Measurements from ENCODE around the gene RERE.
"Not testable (repeated sequence)": the region's sequence is repeated elsewhere in the genome, so short reads cannot be mapped to it uniquely, and the experiment has no call there.

The RERE gene

DNA sequence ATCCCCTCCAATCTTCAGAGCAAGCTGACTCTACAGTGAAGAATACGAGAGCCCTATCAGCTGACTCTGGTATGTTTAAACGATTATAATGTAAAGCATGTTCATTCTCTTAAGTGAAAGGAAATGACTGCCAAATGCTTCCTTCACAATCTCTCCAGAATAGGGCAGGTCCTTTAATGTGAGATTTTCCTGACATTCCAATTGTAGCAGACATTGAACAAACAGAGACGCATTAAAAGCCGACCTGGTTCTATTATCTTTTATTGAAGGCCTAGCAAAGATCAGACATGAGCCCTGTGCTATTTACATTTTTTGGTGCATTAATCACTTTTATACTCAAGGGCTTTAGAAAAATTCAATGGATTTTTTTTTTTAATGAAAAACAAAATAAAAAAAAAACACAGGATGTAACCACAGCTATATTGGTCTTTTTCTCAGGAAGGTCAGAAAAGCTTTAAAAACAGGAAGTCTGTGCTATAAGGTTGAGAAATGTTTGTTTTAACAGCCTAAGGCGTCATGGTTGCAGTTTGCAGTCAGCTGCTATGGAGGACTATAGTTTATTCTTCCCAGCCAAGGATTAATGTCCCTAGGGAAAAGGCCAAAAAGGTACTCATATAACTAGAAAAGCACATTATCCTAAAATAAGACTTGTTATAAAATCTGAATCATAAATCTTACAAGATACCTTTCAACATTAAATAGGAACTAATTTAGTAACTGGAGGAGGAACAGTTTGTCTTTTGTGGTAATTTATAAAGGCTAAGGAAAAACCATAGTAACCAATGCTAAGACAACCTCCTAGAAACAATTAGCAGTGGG lies 104.8 kb downstream of the RERE start:
- peak; percentile 62 for DNase-seq

DNA sequence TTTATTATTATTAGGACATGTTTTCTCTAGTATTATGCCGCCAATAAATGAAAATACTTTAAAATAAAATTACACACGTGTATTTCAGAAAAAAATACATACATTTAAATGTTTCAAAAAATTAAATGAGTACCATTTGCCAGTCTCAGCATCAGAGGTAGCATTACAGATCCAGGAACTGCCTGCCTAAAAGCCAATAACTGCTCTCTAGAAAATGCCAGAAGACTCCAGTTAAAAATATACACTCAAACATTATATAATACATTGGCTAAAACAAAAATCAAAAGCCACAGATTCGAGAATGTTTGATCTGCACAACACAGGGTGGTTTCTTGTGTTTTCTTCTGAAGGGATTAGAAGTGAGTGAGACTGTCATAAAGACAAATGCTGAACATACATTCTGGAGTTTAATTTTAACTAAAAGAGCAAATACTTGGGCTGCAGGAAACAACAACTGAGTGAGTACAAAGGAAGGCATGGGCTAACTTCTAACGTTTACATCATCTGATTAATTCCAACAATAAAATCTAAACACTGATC lies 105.5 kb downstream of the RERE start:
- DNase-seq: no peak

DNA sequence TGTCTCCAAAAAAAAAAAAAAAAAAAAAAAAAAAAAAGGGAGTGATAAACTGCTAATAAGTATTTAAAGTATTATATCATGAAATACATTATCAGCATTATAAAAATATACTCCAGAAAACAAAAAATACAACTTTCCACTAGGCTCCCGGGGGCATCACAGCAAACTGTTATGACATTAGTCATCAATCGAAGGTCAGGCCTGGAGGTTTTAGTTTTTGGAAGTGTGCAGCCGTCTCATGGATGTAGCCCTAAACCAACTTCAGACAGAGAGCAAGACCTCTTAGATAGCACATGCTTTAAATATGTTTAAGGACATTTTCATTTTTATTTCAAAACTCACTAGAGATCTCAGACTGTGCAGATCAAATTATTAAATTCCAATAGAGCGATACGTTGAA lies 106.3 kb downstream of the RERE start:
- DNase-seq: no peak

DNA sequence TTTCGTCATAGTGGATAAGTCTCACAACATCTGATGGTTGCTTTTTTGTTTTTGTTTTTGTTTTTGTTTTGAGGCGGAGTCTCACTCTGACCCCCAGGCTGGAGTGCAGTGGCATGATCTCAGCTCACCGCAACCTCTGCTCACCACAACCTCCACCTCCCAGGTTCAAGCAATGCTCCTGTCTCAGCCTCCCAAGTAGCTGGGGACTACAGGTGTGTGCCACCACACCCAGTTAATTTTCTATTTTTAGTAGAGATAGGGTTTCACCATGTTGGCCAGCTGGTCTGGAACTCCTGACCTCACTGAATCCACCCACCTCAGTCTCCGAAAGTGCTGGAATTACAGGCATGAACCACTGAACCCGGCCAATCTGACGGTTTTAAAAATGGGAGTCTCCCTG lies 109.2 kb downstream of the RERE start:
- no peak for DNase-seq

DNA sequence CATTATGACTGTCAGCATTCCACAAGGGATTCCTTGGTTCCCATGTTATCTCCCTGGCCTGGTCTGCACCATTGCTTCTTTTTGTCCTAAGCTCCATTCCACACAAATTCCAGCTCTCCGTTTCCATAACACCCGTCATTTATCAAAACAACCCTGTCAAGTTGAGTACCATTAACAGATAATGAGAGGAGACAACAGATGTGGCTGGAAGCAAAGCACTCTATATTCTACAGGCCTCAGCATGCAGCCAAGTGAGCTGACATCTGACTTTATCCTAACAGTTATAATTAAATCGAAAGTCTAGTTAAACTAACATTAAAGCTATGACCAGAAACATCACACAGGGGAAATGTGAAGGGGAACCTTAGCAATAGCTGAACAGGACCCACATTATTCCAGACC lies 110.4 kb downstream of the RERE start:
- peak; percentile 99 for DNase-seq

DNA sequence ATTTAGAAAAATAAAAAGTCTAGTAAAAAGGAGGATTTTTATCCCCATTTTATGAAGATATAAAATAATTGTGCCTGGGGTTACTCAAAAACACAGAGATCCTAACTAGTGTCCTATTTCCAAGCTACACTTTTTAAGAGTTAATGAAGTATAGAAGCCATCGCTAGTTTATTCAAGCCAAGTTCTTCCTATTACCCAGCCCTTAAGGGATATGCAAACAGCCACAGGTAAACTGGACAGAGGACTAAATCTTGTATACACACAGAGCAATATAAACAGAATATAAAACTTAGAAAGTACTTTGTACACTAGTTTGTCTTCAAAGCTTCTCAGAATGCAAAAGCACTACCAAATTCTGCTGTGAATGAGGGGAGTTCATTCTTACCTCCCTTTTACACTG lies 111.1 kb downstream of the RERE start:
- DNase-seq: no peak

DNA sequence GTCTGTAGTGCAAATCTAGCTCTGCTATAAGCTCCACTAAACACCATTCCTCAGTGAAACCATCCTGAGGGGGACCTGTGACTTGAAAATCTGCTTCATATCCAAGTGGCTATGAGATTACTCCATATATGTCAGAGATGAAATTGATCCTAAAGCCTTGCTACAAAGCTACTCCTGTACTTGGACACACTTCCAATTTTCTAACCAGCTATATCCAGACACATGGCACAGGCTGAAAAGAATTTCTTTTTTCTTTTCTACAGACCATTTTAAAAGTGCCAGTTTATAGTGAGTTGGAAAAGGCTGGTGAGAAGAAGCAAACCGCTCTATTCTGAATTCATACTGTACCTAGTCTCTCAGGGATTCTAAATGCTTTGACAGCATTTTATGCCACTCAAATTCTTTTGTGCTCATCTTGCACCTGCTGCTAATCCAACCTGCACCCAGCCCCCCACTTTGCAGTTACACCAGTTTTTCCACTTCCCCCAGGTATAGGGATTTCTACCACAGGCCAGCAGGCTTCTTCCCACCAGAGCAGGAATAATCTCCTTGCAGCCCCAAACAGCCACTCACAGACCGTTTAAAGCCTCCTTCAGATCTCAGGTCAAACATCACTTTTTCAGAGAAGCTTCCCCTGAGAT lies 112.5 kb downstream of the RERE start:
- peak; percentile 99 for DNase-seq

DNA sequence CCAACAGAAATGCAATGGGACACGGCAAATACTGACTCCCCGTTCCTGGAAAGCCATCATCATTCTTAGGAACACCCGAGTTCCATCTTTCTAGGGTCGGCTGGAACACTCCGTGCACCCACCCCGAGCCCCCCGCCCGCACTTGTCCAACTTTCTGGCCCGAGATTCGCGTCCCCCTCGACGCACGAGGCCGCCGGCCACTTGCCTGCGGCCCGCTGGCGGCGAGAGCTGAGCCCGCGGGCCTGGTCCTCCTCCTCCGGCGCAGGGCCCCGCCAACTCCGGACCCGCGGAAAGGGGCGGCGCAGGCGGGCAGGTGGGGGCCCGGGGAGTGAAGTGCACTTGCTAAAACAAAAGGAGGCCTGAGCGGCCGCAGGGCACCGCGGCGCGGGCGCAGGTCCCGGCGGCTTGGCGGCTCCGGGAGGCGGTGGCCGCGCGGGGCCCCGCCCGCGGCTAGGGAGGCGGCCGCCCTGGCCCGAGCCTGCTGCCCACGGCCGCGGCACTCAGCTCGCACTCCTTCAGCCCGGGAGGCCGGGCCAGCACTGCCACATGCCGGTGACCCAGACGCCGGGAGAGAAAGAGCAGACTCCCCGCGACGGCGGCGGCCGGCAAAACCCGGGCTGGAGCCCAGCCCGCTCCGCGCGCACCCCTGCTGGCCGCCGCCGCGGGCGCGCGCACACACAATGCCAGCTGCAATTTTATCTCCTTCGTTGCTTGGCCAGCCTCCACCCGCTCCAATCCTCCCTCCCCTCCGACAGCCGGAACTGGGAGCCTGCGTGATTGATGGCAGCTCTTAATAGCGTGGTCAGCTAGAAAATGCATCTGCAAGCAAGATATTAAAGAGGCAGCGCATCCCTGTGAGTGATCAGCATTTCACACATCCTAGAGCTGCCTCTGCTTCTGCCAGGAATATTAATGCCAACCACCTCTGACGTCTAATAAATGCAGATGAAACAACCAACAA lies 114.3 kb downstream of the RERE start:
- peak; percentile 100 for DNase-seq

DNA sequence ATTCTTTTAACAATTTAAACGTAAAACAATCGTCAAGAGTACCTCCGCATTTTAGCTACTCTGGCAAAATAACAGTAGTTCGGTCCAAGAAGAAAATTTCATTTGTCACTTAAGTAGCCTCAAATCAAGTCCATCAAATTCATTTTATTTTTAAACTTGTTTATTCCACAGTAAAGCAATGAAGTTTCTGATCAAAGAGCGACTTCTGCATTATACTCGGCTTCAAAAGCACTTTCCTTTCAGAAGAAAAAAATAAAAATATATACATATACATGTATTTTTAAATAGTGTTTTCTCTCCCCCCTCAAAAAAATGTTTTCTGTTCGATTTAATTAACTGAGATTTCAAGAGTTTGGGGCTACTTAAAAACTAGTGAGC lies 115.0 kb downstream of the RERE start:
- DNase-seq: no peak

DNA sequence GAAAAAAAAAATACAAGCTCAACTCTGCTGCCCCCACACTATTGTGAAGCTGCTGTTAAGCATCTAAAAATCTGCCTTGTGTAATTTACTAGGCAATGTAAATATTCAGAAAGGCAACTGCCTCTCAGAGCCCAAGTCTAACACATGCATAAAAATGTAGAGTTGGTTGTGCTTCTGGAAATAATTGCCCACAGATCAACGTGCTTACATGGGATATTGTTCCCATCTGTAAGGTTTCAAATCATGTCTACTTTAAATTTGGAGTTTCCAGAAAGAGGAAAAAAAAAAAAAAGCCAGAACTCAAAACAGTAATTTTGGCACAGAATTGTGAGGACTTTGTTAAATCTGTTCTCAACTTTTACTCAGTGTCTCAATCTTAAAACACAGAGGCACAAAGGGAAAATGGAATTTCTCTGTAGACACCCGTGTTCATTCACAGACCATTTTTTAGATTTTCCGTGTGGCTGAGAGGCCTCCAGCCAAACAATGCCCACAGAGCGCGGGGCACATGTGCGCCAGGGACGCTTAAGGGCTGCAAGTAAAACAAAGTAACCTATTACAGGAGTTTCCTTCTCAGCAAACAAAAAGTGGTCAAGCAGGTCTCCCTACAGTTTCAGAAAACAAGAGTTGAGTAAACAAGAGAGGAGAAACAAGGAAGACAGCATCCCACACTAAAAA lies 115.5 kb downstream of the RERE start:
- DNase-seq: peak; percentile 97

DNA sequence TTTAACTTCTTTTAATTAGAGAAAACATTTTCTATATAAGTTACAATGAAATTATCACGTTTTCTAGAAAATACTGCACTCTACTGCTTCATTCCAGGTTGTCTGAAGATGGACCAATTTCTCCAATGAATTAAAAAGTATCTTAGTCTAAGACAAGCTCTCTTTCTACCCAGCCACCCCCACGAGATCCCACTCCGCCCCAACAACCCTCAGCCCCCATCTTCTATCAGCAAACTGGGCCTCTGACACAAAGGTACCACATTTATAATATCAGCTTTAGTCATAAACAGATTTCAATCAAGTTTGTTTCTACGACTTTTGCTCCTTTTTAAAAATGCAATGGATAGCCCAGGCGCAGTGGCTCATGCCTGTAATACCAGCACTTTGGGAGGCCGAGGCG lies 117.8 kb downstream of the RERE start:
- DNase-seq: no peak

DNA sequence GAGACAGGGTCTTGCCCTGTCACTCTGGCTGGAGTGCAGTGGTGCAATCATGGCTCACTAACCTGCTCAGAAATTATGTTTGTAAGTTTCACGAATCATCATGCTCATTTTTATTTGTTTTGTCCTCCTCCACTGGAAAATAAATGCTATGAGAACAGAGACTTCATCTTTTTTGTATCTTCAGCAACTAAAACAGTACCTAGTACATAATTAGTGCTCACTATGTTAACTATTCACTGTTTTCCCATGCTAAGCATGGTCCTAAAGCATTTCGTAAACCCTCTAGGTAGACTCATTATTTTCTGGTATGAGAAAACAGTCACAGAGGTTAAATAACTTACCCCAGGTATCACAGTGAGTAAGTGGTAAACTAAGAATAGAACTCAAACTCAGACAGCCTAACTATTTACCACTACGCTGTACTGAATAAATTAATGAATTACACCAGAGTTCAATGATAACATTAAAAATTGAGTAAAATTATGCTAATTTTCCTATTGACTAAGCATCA lies 118.4 kb downstream of the RERE start:
- DNase-seq: no peak

DNA sequence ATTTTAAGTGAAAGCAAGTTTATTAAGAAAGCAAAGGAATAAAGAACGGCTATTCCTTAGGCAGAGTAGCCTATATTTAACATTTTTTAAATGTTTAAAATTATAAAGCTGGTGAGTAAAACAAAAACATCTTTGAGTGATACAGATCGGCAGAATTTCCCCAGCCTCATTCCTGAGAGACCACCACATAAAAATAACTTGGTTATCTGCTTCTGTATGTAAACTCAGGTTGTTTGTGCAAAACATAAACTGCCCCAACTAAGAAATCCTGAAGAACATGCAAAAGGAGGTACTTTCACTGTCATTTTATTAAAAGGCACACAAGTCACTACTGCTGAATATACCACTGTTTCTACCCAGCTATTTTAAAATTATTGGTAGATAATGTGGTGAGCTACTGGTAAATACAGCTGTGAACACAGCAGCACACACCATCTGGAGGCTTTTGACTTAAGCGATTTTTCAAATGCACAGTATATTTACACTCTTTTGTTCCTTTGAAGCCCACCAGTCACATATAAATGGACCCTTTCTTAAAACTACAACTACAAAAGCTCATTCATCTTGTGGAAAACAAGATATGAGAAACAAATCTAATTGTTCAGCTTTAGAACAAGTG lies 119.3 kb downstream of the RERE start:
- DNase-seq: no peak

DNA sequence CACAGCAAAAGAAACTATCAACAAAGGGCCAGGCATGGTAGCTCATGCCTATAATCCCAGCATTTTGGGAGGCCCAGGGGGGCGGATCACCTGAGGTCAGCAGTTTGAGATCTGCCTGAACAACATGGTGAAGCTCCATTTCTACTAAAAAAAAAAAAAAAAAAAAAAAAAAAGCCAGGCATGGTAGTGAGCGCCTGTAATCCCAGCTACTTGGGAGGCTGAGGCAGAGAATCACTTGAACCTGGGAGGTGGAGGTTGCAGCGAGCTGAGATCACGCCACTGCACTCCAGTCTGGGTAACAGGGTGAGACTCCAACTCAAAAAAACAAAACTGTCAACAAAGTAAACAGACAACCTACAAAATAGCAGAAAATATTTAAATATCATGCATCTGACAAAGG lies 122.0 kb downstream of the RERE start:
- not testable (repeated sequence) for DNase-seq

DNA sequence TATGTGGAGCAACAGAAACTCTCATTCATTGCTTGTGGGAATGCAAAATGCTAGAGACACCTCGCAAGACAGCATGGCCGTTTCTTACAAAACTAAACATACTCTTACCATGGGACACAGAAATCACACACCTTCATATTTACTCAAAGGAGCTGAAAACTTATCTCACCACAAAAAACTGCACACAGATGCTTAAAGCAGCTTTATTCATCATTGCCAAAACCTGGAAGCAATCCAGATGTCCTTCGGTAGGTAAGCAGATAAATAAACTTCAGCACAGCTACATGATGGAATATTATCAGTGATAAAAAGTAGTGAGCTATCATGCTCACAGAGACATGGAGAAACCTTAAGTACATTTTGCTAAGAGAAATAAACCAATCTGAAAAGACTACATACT lies 124.3 kb downstream of the RERE start:
- DNase-seq: no peak

DNA sequence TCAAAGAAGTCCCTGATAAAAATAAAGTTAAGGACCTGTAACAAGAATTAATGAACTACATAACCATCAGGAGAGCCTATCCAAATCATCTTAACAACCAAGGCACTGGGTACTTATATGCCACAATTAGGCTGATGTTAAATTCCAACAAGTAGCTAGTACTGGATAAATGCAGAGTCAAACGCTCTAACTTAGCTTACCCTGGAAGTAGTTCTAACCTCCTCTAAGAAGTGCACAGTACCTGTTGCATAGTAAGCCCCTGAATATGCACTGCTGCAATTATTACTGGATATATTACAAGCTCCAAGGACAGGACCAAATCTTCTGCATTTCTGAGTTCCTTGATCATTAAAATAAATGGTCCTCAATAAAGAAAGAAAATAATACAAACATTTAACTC lies 125.8 kb downstream of the RERE start:
- no peak for DNase-seq

DNA sequence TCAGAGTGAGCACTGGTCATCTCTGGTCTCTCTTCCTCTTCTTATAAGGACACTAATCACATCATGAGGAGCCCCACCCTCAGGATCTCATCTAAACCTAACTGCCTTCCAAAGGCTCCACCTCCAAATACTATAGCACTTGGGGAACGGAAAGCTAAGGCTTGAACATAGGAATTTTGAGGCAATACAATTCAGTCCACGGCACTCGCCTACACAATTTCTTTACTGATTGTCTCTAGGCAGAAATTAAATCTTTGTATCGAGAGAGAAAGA lies 127.3 kb downstream of the RERE start:
- no peak for DNase-seq

DNA sequence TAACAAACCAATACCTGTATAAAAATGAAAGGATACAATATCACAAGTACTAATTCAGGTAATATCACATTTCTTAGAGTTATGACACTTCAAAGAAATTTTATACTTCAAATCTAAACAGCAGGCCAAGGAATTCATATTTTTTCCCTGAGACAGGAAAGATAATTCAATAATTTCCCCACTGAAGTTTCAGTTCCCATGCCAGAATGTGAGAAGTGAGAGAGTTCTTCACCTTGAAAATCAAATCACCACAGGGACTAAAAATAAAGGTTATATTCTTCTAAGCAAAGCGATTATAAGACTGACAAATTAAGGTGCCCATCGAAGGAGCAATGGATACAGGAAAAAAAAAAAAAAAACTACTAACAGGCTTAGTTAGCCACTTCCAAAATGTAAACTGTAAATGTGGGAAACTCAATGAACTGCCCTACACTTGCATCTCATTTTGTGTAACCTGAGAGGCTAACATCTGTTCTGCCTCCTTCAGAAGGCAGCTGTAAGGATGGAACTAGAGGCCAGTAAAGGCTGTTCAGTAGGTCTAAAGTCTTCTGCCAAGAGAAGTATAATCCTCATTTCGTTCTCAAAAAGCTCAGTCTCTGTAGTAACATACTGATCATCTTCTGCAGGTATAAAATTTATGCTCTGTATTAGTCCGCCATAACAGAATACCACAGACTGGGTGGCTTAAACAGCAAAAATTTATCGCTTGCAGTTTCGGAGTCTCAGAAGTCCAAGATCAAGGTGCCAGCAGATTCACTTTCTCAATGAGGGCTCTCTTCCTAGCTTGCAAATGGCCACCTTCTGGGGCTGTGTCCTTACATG lies 127.8 kb downstream of the RERE start:
- peak; percentile 63 for DNase-seq

DNA sequence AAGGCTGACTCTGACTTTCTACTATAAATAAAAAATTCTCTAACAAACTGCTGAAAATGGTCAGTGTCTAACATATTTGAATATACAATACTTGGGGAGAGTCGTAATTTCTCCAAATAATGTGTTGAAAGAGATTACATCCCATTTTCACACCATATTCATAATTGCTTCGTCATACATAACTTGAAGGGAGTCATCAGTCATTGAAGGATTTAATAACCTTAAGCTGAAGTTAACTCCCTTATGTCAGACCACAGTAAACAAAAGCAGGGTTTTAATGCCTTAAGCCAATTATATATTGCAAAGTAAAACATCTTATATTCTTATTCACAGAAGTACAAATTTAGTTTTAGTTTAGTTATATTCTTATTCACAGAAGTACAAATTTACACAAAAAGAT lies 129.9 kb downstream of the RERE start:
- no peak for DNase-seq

DNA sequence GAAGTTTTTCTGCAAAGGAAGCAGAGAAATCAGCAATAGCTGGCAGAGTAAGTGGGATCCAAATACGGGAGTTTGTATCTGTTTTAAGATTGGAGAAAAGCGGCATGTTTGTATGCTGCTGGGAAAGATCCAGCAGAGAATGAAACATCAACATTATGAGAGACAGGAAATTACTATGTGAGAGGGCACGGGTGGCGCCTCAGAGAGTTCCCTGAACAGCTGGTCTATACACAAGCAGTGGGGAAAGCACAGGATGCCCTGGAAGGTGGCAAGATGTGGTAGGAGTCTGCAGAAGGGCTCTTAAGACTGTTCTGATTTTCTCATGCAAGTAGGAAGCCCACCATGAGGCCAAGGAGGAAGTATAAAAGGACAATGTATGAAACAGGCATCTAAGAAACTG lies 130.4 kb downstream of the RERE start:
- DNase-seq: peak; percentile 46

DNA sequence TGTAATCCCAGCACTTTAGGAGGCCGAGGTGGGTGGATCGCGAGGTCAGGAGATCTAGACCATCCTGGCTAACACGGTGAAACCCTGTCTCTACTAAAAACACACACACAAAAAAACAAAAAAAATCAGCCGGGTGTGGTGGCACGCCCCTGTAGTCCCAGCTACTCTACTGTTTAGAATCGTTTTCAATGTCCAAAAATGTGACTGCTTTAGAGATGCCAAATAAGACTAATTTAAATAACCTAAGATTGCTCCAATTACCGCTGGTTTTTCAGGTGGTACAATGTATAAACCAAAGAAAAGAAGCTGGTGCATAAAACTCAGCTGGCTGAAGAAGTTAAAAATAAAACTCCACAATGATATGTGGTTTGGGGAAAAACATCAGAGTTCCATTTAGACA lies 132.0 kb downstream of the RERE start:
- no peak for DNase-seq

Measured in NCI-H510A (cell line).